ENCODE results near the gene SENP5. TPM values are rescaled to one million over a fixed set of nuclear protein-coding genes. Genes with fewer than 3 reads are reported as not detected.

Gene SENP5
- total RNA-seq, 1 donor from 2014 or later, result 47.3 TPM

- no peaks in the 10 kb centered on the region for H3K4me1 Mint-ChIP-seq
- no peak for TF ChIP-seq CTCF (IDR thresholded peaks at IDR 0.05; ENCODE audit: unreplicated experiment)
- peaks cover 4% of the 10 kb centered on the region for H3K36me3 Mint-ChIP-seq
- H3K27ac Mint-ChIP-seq, result no peak overlapping the region
- peaks cover 3% of the 10 kb centered on the region for H3K27me3 Mint-ChIP-seq (ENCODE audit: low read depth)
- peaks cover 6% of the 10 kb centered on the region for H3K9me3 Mint-ChIP-seq
- no peak for DNase-seq (ENCODE audit: low spot score in 2 of 2, unreplicated experiment in 2 of 2)
- no peak overlapping the region for H3K4me3 Mint-ChIP-seq
Measured at GRCh38 chr3:196976941-196977340, 109.2 kb downstream of the SENP5 start.

- no peak for DNase-seq (ENCODE audit: low spot score in 2 of 2, unreplicated experiment in 2 of 2)
- Mint-ChIP-seq H3K27ac (no peak overlapping the region), H3K27me3 (ENCODE audit: low read depth) (peaks cover 3% of the 10 kb centered on the region), H3K9me3 (peaks cover 16% of the 10 kb centered on the region), H3K36me3 (peaks cover 11% of the 10 kb centered on the region), H3K4me1 (no peaks in the 10 kb centered on the region), H3K4me3 (no peak overlapping the region)
- TF ChIP-seq CTCF (IDR thresholded peaks at IDR 0.05; ENCODE audit: unreplicated experiment), result no peak
Measured at GRCh38 chr3:196979545-196979944, 111.8 kb downstream of the SENP5 start.

GRCh38 chr3:196981657-196982056 is 113.9 kb downstream of the SENP5 start:
- Mint-ChIP-seq H3K27ac (no peak overlapping the region), H3K27me3 (ENCODE audit: low read depth) (peaks cover 3% of the 10 kb centered on the region), H3K4me1 (no peaks in the 10 kb centered on the region), H3K4me3 (no peak overlapping the region), H3K9me3 (peaks cover 16% of the 10 kb centered on the region), H3K36me3 (peaks cover 11% of the 10 kb centered on the region)
- no peak for DNase-seq (ENCODE audit: low spot score in 2 of 2, unreplicated experiment in 2 of 2)
- no peak for TF ChIP-seq CTCF (IDR thresholded peaks at IDR 0.05; ENCODE audit: unreplicated experiment)

- peaks cover 16% of the 10 kb centered on the region for H3K9me3 Mint-ChIP-seq
- no peaks in the 10 kb centered on the region for H3K4me1 Mint-ChIP-seq
- TF ChIP-seq CTCF (IDR thresholded peaks at IDR 0.05; ENCODE audit: unreplicated experiment), result no peak
- no peak overlapping the region for H3K27ac Mint-ChIP-seq
- DNase-seq (ENCODE audit: low spot score in 2 of 2, unreplicated experiment in 2 of 2), result no peak
- H3K27me3 Mint-ChIP-seq (ENCODE audit: low read depth), result peaks cover 3% of the 10 kb centered on the region
- peaks cover 11% of the 10 kb centered on the region for H3K36me3 Mint-ChIP-seq
- H3K4me3 Mint-ChIP-seq, result no peak overlapping the region
Measured at GRCh38 chr3:196983186-196983585, 115.5 kb downstream of the SENP5 start.

Other genes with a start within 250 kb of the SENP5 start
- gene NRROS, start 228.2 kb upstream of the SENP5 start, total RNA-seq, result 0.72 to 1.3 TPM (median 0.93 TPM) in 3 replicates
- 2.1 to 2.5 TPM (median 2.1 TPM) in 3 replicates for gene CEP19, start 155.7 kb upstream of the SENP5 start, total RNA-seq
- 24.8 to 26.4 TPM (median 25.9 TPM) in 3 replicates for gene PIGX, start 155.5 kb upstream of the SENP5 start, total RNA-seq
- 52.0 to 53.1 TPM (median 52.8 TPM) in 3 replicates for gene PAK2, start 128.1 kb upstream of the SENP5 start, total RNA-seq
- gene NCBP2, start 74.6 kb downstream of the SENP5 start, total RNA-seq, result 77.9 to 83.0 TPM (median 82.8 TPM) in 3 replicates
- 0.70 to 0.91 TPM (median 0.74 TPM) in 3 replicates for gene PIGZ, start 100.9 kb downstream of the SENP5 start, total RNA-seq
- 9.1 to 9.9 TPM (median 9.2 TPM) in 3 replicates for gene MELTF, start 161.9 kb downstream of the SENP5 start, total RNA-seq

All from mesothelial cell of epicardium (in vitro differentiated cells).